NCI-H1436 treated with DMSO at 0.1 percent for 48 hours (cell line): Measurements from ENCODE around the gene CD58.
A peak's percentile ranks its signal among the peaks of the same experiment; 100 is the strongest.

Experiments
- DNase-seq: peaks from one replicate; lab custom pipeline; 2025; lab: John Stamatoyannopoulos, UW

CD58 gene

GRCh38 chr1:116491700-116492357 lies 79.0 kb downstream of the CD58 start:
- DNase-seq: no peak

DNA sequence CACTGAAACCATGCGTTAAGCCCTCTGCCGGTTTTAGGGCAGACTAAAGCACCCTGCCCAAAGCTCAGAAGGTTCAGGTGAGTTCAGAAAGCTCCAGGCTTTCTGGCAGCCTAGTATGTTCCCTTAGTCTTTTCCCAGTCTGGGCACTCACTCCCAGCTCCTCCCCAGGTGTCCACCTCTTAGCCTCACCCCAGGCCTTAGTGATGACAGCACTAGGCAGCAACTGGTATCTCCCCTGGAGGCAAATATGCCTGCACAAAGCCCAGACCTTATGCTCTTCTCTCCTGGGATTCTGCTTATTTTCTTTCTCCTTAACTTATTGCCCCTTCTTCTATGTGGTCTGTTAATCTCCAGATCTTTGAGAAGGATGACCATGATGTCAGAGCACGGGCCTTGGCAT lies 80.2 kb downstream of the CD58 start:
- no peak for DNase-seq

DNA sequence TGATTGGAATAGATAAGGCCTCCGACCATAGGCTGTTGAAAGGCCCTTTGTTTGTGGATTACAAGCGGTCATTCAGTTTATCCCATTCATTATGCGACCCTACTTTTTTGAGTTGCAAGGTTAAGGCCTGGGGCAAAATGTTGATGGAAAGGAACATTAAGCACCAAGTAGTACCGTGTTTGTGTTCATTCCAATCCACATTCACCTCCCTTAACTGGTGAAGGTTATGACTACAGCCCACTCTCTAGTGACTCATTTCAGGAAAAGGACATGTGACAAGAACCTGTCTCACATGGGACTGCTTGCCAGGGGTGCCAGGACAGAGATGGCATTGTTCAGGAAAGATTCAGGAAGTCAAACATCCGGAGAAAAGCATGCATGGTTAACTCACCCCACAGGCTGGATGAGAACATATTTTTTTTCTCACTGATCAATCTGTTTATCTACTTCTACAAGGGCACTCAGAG lies 81.6 kb downstream of the CD58 start:
- DNase-seq: no peak

- no peak for DNase-seq
These were observed 82.8 kb downstream of the CD58 start for GRCh38 chr1:116488071-116488470.

GRCh38 chr1:116487583-116487982 lies 83.2 kb downstream of the CD58 start:
- no peak for DNase-seq

DNA sequence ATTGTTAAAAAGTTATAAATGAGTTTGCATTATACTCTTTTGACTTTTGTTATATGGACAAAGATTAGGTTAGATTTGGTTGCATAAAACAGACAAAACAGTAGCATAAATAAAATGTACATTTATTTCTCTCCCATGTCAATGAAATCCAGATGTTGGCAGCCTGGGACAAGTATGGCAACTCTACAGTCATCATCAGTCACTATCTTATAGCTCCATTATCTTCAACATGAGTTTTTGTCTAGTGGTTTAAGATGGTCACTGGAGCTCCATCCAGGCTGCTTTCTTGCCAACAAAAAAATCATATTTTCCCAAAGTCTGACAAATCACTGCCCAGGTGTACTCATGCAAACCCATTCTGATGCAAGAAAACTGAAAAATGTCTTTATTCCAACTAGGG lies 83.8 kb downstream of the CD58 start:
- no peak for DNase-seq

DNA sequence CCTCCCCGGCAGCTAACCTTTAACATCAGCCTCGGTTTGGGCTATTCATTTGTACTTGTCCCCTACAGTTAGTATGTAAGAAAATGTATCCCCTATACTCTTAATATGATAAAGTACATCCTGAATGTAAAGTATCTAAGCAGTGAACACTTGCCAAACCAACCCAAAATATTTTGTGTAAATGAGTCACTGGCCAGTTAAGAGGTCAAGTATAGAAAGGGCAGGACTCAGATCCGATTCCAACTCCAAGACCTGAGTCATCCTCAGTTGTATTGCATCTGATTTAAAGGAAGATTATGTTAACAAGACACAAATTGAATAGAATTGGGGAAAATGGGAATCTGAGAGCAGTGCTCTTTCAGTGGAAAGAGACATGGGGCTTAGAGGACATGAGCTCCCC lies 84.4 kb downstream of the CD58 start:
- no peak for DNase-seq

GRCh38 chr1:116485976-116486375 lies 84.8 kb downstream of the CD58 start:
- DNase-seq: no peak

- peak; percentile 61 for DNase-seq
These were observed 85.6 kb downstream of the CD58 start for GRCh38 chr1:116485071-116485735.

GRCh38 chr1:116483481-116484309 lies 87.1 kb downstream of the CD58 start:
- no peak for DNase-seq

DNA sequence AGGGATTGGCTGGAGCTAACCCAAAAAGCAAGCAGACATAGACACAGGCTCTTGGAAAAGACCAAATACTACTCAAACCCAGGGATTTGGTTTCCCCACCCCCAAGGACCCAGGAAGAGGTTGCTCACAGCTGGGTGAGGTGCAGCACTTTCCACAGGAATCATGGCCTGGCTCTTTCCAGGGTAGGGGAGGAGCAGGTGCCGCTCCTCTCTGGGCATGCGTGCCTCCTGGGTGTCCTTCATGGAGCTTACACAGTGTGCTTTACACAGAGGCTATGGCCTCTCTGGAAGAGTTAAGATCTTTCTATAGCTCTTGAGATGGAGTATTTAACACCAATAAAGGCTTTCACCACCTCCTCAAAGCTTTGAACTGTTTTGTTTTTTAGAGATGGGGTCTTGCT lies 88.3 kb downstream of the CD58 start:
- no peak for DNase-seq

DNA sequence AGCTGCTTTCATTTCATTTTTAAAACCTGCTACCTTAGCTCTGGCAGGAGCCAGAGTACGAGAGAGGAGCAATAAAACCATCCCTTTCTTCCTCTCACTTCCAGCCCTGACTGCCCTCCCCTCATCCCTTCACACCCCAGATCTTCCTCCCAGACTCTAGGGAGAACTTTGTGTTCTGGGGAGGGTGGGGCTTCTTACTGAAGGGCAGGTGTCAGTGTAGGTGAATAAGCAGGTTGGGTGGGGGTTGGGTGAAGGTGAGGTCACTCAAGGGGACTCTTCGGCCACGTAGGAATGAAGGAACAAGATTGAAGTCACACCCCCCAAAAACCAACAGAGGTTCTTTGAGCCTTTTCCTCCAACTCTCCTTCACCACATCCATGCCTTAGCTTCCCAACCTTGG lies 88.9 kb downstream of the CD58 start:
- no peak for DNase-seq

DNA sequence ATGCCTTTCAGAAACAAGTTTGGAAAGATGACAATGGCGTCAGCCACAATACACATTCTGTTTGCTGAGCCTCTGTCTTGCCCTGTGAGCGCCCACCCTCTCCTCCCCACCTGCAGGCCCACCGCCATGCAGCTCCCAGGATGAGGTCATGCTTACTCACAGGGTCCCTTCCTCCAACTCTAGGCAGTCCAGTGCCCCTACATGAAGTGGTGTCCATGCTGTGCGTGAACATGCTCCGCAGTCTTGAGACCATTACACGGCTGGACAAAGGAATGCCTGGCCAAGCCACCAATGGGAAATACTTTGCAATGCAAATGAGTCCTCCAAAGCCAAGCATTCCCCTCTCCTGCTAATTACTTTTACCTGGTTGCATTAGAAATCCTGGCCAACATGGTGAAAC lies 92.2 kb downstream of the CD58 start:
- no peak for DNase-seq

DNA sequence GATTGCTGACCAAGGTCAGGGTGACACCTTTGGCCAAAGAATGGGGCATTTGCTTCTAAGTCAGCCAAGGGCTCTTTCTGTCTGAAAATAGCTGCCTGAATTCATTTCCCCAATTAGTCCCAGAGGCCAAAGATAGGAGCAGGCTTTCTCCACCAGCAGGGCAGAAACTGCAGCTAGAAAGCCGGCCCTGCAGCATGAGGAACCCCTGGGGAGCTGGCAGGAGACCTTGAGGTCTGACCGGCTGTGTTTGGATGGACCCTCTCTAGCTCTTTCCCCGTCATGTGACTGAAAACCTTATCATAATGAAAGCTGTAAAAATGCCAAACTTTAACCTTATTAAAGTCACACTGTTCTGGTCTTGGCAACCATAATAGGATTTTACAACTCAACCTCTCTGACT lies 93.4 kb downstream of the CD58 start:
- DNase-seq: no peak

DNA sequence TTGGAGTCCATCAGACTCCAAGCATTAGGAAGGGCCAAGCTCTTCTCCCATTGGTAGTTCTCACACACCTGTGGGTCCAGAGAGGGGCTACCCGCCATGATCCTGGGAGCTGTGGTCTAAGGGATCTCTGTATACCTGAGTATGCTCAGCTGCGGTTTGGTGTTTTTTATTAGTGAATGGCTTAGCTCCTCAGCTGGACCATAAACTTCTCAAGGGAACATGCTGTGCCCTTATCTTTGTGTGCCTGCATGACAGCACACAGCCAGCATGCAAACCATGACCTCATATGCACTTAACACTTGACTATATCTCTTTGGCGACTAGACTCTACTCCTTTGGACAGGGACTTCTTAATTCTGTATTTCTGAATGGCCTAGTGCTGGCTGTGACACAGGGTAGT lies 94.5 kb downstream of the CD58 start:
- DNase-seq: no peak

DNA sequence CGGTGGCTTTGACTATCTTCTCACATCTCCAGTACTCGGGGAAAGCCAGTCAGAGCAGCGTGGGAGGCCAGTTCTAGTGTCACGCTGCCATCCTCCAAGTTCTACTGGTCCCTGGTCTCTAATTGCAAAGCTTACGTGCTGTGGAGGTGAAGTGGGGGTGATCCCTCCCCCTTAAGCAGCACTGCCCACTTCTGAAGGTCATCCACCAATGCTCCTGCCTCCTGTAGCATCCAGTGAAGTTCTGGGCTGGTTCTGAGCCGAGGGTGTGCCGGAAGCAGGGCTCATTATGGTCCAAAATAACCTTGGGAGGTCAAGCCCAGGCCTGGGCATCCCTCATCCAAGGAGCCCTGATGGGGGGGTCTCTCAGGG lies 95.0 kb downstream of the CD58 start:
- DNase-seq: no peak

DNA sequence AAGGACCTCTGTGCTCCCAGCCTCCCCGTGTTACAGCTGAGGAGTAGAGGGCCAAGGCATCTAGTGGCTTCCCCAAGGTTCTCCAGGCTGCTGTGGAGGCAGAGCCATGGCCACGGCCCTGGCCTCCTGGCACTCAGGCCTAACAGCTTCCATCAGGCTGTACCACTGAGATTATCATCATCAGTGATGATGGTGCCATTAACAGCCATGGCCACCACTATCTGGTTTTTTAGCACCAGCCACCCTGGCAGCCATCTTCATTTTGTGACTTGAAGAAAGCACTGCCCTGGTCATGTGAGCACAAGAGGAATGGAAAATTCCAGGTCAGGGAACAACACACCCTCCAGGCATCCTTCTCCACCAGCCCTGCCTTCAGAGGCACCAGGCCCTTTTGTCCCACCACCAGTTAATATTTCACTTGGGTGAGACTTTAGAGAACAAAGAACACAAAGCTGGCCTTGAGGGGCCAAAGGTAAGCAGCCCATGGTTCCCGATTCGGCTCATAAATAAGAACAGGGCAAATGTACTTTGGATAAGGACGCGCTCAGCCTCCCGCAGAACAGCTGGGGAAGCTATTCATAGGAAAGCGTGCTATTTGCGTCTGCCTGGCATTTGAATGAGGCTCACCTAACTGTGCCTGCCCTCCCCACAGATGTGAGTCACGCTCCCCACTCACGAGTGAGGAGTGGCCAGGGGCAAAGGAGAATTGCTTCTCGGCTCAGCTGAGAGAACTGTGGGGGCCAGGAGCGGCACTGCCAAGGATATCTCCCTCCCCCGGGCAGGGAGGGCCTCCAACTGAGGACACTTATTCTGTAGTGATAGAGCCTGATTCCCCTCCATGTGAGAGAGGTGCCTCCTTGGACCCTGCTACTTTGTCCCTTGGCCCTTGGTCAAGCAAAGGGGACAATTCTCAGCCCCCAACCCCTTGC lies 95.6 kb downstream of the CD58 start:
- no peak for DNase-seq

GRCh38 chr1:116472431-116472961 lies 98.3 kb downstream of the CD58 start:
- no peak for DNase-seq

DNA sequence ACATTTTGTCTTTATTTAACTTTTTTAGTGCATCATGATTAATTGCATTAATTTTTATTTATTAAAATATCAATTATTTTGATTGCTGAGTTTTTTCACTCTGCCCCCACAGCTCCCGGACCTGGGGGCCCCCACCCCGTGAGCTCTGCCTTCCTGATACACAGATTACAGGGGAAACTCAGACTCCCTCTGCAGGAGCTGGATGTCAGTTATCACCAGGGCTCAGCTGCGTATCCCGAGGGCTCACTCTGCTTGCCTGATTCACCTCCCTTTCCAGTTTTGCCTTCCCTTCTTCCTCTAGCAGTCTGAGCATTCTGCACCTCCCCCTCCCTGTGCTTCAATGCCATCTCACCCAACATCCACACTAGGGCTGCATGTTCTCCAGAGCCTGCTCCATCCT lies 99.6 kb downstream of the CD58 start:
- DNase-seq: no peak

- no peak for DNase-seq
These were observed 100.2 kb downstream of the CD58 start for GRCh38 chr1:116470671-116471070.

DNA sequence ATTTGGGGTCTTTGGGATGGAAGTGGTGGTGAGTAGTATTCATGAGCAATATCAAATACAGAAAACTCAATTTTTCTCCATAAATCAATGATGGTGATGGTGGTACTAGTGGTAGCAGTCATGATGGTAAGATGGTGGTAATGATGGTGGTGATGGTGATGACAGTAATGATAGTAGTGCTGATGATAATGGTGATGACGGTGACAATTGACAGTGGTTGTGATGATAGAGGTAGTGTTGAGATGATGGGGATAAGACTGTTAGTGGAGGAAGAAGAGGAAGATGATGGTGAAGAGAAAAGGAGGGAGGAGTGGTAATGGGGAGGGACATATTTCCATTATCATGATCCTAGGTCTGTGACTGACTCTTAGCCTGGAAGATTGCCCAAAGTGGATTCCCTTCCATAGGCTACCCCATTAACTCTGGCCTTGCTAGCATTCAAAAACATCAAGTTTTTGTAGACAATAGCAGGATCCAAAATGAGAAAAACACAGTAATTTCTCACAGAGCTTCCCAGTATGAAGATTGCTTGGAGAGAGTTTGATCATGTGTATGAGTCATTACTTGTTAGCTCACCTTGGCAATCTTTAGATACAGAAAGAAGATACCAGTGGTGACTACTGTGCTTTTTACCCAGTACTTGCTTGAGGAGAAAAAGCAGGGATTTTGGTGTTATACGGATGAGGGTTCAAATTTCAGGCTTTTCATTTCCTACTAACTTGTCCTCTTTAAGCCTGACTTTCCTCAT lies 103.8 kb downstream of the CD58 start:
- no peak for DNase-seq
